Type B pancreatic cell (in vitro differentiated cells): ENCODE results near the gene SPATA20. TPM values are rescaled to one million over a fixed set of nuclear protein-coding genes. Genes with fewer than 3 reads are reported as not detected.

Experiments used
- DNase-seq: peaks from one replicate; pipeline ENCODE4 v3.0.0; 2021; ENCODE audit warnings: mixed read lengths; ENCODE audit not compliant: unreplicated experiment; ENCODE audit errors: extremely low spot score
- H3K27ac Mint-ChIP-seq: 2 replicates; pipeline ENCODE4 v1.8.0; 2021; ENCODE audit warnings: mild to moderate bottlenecking, mixed read lengths
- H3K27me3 Mint-ChIP-seq: 2 replicates; pipeline ENCODE4 v1.8.0; 2021; ENCODE audit warnings: mixed read lengths
- H3K36me3 Mint-ChIP-seq: 2 replicates; pipeline ENCODE4 v1.8.0; 2021; ENCODE audit warnings: mixed read lengths
- H3K4me1 Mint-ChIP-seq: one replicate; pipeline ENCODE4 v1.8.0; 2021; ENCODE audit warnings: mixed read lengths; ENCODE audit not compliant: unreplicated experiment
- H3K4me3 Mint-ChIP-seq: 2 replicates; pipeline ENCODE4 v1.8.0; 2021; ENCODE audit warnings: mild to moderate bottlenecking, mixed read lengths
- H3K9me3 Mint-ChIP-seq: 2 replicates; pipeline ENCODE4 v1.8.0; 2021; ENCODE audit warnings: mixed read lengths
- total RNA-seq: library from RNA; stranded (reverse); gene quantifications from 2 replicates; pipeline ENCODE4 v1.2.1, GENCODE V29; 2021; ENCODE audit warnings: low replicate concordance
- TF ChIP-seq, protein P1 (sequence below): fragments of 200-600 bp; sonication (generic); conservative IDR thresholded peaks from 2 replicates; pipeline ENCODE4 v1.5.0; 2021; ENCODE audit warnings: antibody characterized with exemption, mild to moderate bottlenecking

Gene SPATA20
- total RNA-seq, 1 donor from 2014 or later, result 51.3 TPM

GRCh38 chr17:50517504-50518383, 29.2 kb upstream of the SPATA20 start:
- no peak for DNase-seq
- Mint-ChIP-seq H3K27ac (no peak overlapping the region), H3K27me3 (no peaks in the 10 kb centered on the region), H3K9me3 (no peaks in the 10 kb centered on the region), H3K36me3 (no peaks in the 10 kb centered on the region), H3K4me3 (no peak overlapping the region), H3K4me1 (peaks cover 29% of the 10 kb centered on the region)
- TF ChIP-seq, protein P1, sequence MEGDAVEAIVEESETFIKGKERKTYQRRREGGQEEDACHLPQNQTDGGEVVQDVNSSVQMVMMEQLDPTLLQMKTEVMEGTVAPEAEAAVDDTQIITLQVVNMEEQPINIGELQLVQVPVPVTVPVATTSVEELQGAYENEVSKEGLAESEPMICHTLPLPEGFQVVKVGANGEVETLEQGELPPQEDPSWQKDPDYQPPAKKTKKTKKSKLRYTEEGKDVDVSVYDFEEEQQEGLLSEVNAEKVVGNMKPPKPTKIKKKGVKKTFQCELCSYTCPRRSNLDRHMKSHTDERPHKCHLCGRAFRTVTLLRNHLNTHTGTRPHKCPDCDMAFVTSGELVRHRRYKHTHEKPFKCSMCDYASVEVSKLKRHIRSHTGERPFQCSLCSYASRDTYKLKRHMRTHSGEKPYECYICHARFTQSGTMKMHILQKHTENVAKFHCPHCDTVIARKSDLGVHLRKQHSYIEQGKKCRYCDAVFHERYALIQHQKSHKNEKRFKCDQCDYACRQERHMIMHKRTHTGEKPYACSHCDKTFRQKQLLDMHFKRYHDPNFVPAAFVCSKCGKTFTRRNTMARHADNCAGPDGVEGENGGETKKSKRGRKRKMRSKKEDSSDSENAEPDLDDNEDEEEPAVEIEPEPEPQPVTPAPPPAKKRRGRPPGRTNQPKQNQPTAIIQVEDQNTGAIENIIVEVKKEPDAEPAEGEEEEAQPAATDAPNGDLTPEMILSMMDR, result no peak

- H3K27ac Mint-ChIP-seq, result no peak overlapping the region
- no peak overlapping the region for H3K4me3 Mint-ChIP-seq
- H3K27me3 Mint-ChIP-seq, result no peaks in the 10 kb centered on the region
- TF ChIP-seq, protein P1, result no peak
- peaks cover 27% of the 10 kb centered on the region for H3K4me1 Mint-ChIP-seq
- no peaks in the 10 kb centered on the region for H3K36me3 Mint-ChIP-seq
- no peak for DNase-seq
- no peaks in the 10 kb centered on the region for H3K9me3 Mint-ChIP-seq
These were observed 28.5 kb upstream of the SPATA20 start for GRCh38 chr17:50518384-50519023.

DNA sequence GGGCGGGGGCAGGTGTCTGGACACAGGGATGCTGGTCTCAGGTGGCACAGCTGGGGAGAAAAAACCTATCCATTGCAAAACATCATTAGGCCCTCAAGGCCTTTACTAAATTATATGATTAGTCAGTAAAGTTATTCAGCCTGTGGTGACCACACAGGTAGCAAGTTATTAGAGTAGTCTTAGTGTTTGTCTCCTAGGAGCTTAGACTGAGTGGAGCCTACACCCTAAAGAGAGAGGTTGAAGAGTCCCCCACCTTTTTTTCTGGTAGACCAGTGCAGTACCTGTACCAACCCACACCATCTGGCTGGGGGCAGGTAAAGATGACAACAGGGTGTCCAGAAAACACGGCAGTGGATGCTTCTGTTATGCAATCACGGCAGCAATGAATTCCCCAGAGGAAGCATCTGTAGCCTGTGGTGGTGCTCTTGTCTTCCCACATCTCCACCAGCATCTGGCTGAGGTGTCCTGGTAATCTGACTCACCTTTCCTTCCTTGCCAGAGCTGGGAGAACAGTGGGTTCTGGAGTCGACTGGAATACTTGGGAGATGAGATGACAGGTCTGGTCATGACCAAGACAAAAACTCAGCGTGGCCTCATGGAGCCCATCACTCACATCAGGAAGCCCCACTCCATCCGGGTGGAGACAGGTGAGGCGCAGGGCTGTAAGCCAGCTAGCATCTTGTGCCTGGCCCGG, 27.7 kb upstream of the SPATA20 start:
- Mint-ChIP-seq H3K27me3 (no peaks in the 10 kb centered on the region), H3K9me3 (no peaks in the 10 kb centered on the region), H3K4me1 (peaks cover 23% of the 10 kb centered on the region), H3K27ac (no peak overlapping the region), H3K4me3 (no peak overlapping the region), H3K36me3 (no peaks in the 10 kb centered on the region)
- DNase-seq, result no peak
- TF ChIP-seq, protein P1, result no peak

GRCh38 chr17:50520483-50520882, 26.5 kb upstream of the SPATA20 start:
- no peak overlapping the region for H3K4me3 Mint-ChIP-seq
- H3K36me3 Mint-ChIP-seq, result no peaks in the 10 kb centered on the region
- no peak for DNase-seq
- no peaks in the 10 kb centered on the region for H3K27me3 Mint-ChIP-seq
- peaks cover 13% of the 10 kb centered on the region for H3K4me1 Mint-ChIP-seq
- TF ChIP-seq, protein P1, result no peak
- H3K9me3 Mint-ChIP-seq, result no peaks in the 10 kb centered on the region
- H3K27ac Mint-ChIP-seq, result no peak overlapping the region

GRCh38 chr17:50521514-50521913, 25.5 kb upstream of the SPATA20 start:
- Mint-ChIP-seq H3K4me3 (no peak overlapping the region), H3K27me3 (no peaks in the 10 kb centered on the region), H3K27ac (no peak overlapping the region), H3K4me1 (peaks cover 13% of the 10 kb centered on the region), H3K9me3 (no peaks in the 10 kb centered on the region), H3K36me3 (no peaks in the 10 kb centered on the region)
- TF ChIP-seq, protein P1, result no peak
- DNase-seq, result no peak
